RWPE2 (cell line): ENCODE results near the gene COL25A1.

ENCODE experiments used
- ATAC-seq: fragments of 200-7000 bp; cut with Tn5 transposase; 3 replicates; pipeline ENCODE4 v1.9.1; 2021; ENCODE audit warnings: low read depth
- DNase-seq: peaks from one replicate; pipeline ENCODE4 v3.0.0-alpha.2; 2020; ENCODE audit warnings: low spot score
- H3K27ac ChIP-seq: fragments of 450-650 bp; 2 replicates; pipeline ENCODE4 v1.5.1; 2017; ENCODE audit warnings: mild to moderate bottlenecking; ENCODE audit not compliant: poor library complexity, severe bottlenecking
- H3K27me3 ChIP-seq: fragments of 250-450 bp; sonication (Bioruptor Pico); 2 replicates; pipeline ENCODE4 v1.5.1; 2021; ENCODE audit warnings: mild to moderate bottlenecking, moderate library complexity; ENCODE audit not compliant: insufficient read depth, poor library complexity, severe bottlenecking
- H3K36me3 ChIP-seq: fragments of 250-450 bp; sonication (Bioruptor Pico); 2 replicates; pipeline ENCODE4 v1.5.1; 2020; ENCODE audit warnings: low read depth, mild to moderate bottlenecking, moderate library complexity
- H3K4me1 ChIP-seq: fragments of 250-450 bp; sonication (Bioruptor Pico); 2 replicates; pipeline ENCODE4 v1.5.1; 2021; ENCODE audit warnings: mild to moderate bottlenecking, moderate library complexity; ENCODE audit not compliant: insufficient read depth, poor library complexity, severe bottlenecking
- H3K4me3 ChIP-seq: fragments of 250-450 bp; sonication (Bioruptor Pico); 2 replicates; pipeline ENCODE4 v1.5.1; 2021; ENCODE audit warnings: mild to moderate bottlenecking, moderate library complexity; ENCODE audit not compliant: severe bottlenecking
- H3K9me3 ChIP-seq: fragments of 250-450 bp; sonication (Bioruptor Pico); 2 replicates; pipeline ENCODE4 v1.5.1; 2021; ENCODE audit warnings: mild to moderate bottlenecking, moderate library complexity; ENCODE audit not compliant: severe bottlenecking
- CTCF ChIP-seq: fragments of 450-650 bp; IDR thresholded peaks from one replicate; pipeline ENCODE4 v1.5.1; 2017; ENCODE audit warnings: mild to moderate bottlenecking, moderate library complexity; ENCODE audit not compliant: poor library complexity, severe bottlenecking

COL25A1 gene

GRCh38 chr4:108959491-108959890 is 343.0 kb downstream of the COL25A1 start:
- Histone ChIP-seq H3K4me1 (no peaks in the 10 kb centered on the region), H3K36me3 (no peaks in the 10 kb centered on the region), H3K9me3 (no peaks in the 10 kb centered on the region), H3K27ac (no peak overlapping the region), H3K4me3 (no peak overlapping the region), H3K27me3 (no peaks in the 10 kb centered on the region)
- no peak for ATAC-seq
- TF ChIP-seq CTCF, result no peak
- no peak for DNase-seq

DNA sequence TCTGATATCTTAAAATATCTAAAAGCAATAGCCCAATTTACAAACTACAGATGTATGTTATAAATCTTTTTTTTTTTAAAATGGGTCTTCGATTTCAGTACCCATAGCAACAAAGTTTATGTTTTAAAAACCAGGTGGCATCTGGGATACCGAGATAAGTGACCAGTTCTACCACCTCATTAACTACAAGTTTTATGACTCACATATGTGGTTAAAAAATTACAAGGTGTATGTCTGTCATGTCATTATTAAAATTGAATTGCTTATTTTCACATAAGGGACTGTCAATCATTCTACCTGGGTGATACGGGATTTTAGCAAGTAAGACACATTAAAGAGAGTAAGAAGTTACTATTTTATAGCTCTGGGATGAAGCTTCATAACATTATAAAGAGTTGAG is 347.6 kb downstream of the COL25A1 start:
- no peak for TF ChIP-seq CTCF
- no peak for ATAC-seq

DNA sequence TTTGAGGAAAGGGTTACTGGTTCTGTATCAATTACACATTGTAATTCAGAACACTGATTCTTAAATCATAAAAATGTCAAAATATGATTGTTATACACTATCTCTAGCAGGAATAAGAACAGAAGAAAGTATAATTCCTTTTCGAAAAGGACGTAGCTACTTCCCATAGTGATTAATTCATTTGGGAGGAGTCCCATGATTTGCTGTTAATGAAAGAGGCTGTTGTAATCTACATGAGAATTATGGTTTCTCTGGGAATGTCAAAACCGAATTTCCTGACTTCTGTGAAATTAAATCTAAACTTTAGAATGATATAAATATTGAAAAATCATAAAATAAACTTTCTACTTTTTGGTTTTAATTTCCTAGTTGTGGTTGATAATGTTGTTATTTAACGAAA is 348.5 kb downstream of the COL25A1 start:
- Histone ChIP-seq H3K27me3 (no peaks in the 10 kb centered on the region), H3K27ac (no peak overlapping the region), H3K36me3 (no peaks in the 10 kb centered on the region), H3K4me3 (no peak overlapping the region), H3K4me1 (no peaks in the 10 kb centered on the region), H3K9me3 (no peaks in the 10 kb centered on the region)
- TF ChIP-seq CTCF, result no peak
- ATAC-seq, result no peak
- DNase-seq, result no peak

More for the DNA sequence above, 347.6 kb downstream of the COL25A1 start:
- no peaks in the 10 kb centered on the region for H3K4me1 ChIP-seq
- no peaks in the 10 kb centered on the region for H3K36me3 ChIP-seq
- H3K4me3 ChIP-seq, result no peak overlapping the region
- H3K27me3 ChIP-seq, result no peaks in the 10 kb centered on the region
- no peaks in the 10 kb centered on the region for H3K9me3 ChIP-seq
- H3K27ac ChIP-seq, result no peak overlapping the region
- DNase-seq, result no peak

DNA sequence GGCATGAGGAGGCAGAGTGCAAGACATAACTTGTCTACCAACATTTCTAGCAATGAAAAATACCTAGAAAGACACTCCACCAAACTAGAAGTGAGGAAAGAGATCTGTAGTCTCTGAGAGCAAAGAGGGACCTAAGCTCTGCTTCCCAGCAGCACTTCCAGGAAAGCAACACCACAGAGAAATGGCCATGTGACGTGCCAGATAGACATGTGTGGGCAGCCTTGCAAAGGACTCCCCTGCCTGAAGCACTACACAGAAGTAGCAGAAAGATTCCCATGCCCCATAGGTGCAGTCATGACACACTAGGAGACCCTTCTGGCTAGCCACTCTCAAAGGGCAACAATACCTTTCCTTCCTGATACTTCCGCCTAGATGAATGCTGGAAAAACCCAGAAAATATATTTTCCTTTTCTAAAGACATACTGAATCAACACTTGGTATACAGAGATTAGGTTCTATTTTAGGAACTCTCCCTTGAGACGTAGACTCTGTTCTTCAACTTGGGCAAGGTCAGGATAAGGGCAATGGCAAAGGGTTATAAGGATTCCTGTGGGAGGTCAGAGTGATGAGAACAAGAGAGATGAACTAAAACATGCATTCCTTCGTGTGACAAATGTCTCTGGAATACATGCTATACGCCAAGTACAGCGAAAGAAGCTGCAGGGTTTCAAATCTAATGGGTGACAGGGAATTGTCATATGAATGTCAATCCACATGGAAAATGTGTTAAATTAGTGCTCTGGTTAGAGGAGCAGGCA is 352.1 kb downstream of the COL25A1 start:
- no peak for TF ChIP-seq CTCF
- no peaks in the 10 kb centered on the region for H3K27me3 ChIP-seq
- H3K27ac ChIP-seq, result no peak overlapping the region
- no peaks in the 10 kb centered on the region for H3K9me3 ChIP-seq
- DNase-seq (no peak), ATAC-seq (no peak)
- no peaks in the 10 kb centered on the region for H3K4me1 ChIP-seq
- H3K36me3 ChIP-seq, result no peaks in the 10 kb centered on the region
- no peak overlapping the region for H3K4me3 ChIP-seq

DNA sequence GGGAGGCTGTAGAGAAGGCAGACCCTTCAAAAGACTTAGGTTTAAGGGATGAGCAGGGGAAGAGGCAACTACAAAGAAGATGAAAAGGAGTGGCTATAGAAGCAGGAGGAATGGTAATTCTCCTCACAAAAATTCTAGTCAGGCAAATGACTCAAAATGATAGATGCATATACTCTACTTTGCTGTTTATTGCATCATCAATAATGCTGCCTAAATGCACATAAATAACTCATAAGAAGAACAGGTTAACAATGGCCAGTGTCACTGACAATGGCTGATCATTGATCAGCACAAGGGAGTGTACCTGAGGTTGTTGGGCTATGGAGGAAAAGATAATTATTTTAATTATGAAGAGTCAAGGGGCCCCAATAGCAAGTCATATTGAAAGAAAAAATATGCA is 354.9 kb downstream of the COL25A1 start:
- ATAC-seq (no peak), DNase-seq (no peak)
- no peak for TF ChIP-seq CTCF
- H3K27me3 ChIP-seq, result no peaks in the 10 kb centered on the region
- no peaks in the 10 kb centered on the region for H3K9me3 ChIP-seq
- no peak overlapping the region for H3K4me3 ChIP-seq
- no peak overlapping the region for H3K27ac ChIP-seq
- H3K36me3 ChIP-seq, result no peaks in the 10 kb centered on the region
- H3K4me1 ChIP-seq, result no peaks in the 10 kb centered on the region
